Heart left ventricle (tissue), 13 donors: ENCODE measurements around the gene PP2D1.

Experiments used
- CTCF ChIP-seq, 12 donors: fragments of 200-600 bp; sonication (generic) in 4 of 12; IDR thresholded peaks; one replicate each; pipeline versions ENCODE4 v1.5.0 to v1.8.0; 2018 to 2022; ENCODE audit warnings: antibody characterized with exemption in 12 of 12, mild to moderate bottlenecking in 5 of 12
- POLR2A ChIP-seq, 2 donors: fragments of 450-650 bp; IDR thresholded peaks; one replicate each; pipeline ENCODE4 v1.6.1; 2017; ENCODE audit warnings: antibody characterized with exemption in 2 of 2, mild to moderate bottlenecking in 2 of 2, moderate library complexity in 2 of 2
- donor health status: ischemic (EF 13 %, LVEDD 7.1; RV severe dilation, severe dysfunction).
- donor health status: DM: no; HTN: yes; CAD: no.
- donor health status: DM: no; HTN: no; CAD: no.
- donor health status: ischemic (EF 25% LVEDD 6.9; RV normal size, moderate dysfunction).
- donor health status: ischemic (EF 25% LVEDD 5.7; RV mildly dilated, moderate dysfunction).
- donor health status: ischemic (EF 35%, LVEDD 5.7; RV mildly dilated, moderate dysfunction).
- donor health status: nonischemic (EF 11% LVEDD 7.7; RV severe dilation, severe dysfunction).
- donor health status: DM: yes; HTN: yes; CAD: no.
- donor health status: PGD.
- donor health status: ischemic (EF 29% LVEDD 5.4; RV normal size, mild dysfunction).
- donor health status: nonischemic (EF 23%, LVEDD 6.1; RV moderate dilation, normal function).

- TF ChIP-seq CTCF (IDR thresholded peaks at IDR 0.05) (no peak), POLR2A (IDR thresholded peaks at IDR 0.05) (no peak)
Measured at GRCh38 chr3:19961960-19962359, 50.1 kb downstream of the PP2D1 start.
